Measurements from ENCODE around the gene FGF5. TPM values are rescaled to one million over a fixed set of nuclear protein-coding genes. Genes with fewer than 3 reads are reported as not detected.

The FGF5 gene
- total RNA-seq, 1 donor from 2014 or later = 3.8 TPM

DNA sequence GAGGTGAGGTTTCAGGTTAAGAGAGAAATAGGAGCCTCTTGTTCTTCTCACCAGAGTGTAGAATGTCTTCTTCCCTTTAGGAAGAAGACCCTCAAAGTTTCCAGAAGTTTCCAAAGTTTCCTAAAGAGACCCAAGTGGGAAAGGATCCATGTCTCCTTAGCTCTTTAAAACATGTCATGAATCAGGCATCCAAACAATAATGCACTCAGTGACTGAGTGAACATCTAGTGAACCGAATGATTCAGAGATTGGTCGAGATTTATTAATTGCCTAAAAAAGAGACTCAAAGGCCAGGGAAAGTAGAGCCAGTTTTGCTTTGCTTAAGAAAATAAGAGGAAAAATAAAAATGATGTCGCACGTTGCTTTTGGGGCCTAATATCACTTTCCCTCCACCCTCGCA, 29.4 kb downstream of the FGF5 start:
- TF ChIP-seq, protein P1, sequence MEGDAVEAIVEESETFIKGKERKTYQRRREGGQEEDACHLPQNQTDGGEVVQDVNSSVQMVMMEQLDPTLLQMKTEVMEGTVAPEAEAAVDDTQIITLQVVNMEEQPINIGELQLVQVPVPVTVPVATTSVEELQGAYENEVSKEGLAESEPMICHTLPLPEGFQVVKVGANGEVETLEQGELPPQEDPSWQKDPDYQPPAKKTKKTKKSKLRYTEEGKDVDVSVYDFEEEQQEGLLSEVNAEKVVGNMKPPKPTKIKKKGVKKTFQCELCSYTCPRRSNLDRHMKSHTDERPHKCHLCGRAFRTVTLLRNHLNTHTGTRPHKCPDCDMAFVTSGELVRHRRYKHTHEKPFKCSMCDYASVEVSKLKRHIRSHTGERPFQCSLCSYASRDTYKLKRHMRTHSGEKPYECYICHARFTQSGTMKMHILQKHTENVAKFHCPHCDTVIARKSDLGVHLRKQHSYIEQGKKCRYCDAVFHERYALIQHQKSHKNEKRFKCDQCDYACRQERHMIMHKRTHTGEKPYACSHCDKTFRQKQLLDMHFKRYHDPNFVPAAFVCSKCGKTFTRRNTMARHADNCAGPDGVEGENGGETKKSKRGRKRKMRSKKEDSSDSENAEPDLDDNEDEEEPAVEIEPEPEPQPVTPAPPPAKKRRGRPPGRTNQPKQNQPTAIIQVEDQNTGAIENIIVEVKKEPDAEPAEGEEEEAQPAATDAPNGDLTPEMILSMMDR (IDR thresholded peaks at IDR 0.05; ENCODE audit: insufficient read depth, low read length, poor library complexity, severe bottlenecking) = no peak
- H3K36me3 ChIP-seq (ENCODE audit: control insufficient read depth, insufficient read depth, low read length) = no peaks in the 10 kb centered on the region
- no peak for DNase-seq (ENCODE audit: low read depth)
- H3K27me3 ChIP-seq (ENCODE audit: control insufficient read depth, insufficient read depth, low read length) = no peaks in the 10 kb centered on the region
- H3K4me3 ChIP-seq (ENCODE audit: low read depth, low read length) = no peak overlapping the region

DNA sequence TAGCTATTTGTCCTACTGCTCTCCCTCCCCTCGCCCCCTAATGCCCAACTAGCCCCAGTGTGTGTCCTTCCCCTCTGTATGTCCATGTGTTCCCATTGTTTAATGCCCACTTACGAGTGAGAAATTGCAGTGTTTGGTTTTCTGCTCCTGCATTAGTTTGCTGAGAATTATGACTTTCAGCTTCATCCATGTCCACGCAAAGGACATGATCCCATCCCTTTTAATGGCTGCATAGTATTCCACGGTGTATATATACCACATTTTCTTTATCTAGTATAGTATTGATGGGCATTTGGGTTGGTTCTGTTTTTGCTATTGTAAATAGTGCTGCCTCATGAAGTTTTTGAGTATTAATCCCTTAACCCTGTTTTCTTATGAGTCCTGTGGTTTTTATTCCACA, 35.4 kb downstream of the FGF5 start:
- TF ChIP-seq, protein P1 (IDR thresholded peaks at IDR 0.05; ENCODE audit: insufficient read depth, low read length, poor library complexity, severe bottlenecking) = no peak
- H3K4me3 ChIP-seq (ENCODE audit: low read depth, low read length) = no peak overlapping the region
- no peaks in the 10 kb centered on the region for H3K27me3 ChIP-seq (ENCODE audit: control insufficient read depth, insufficient read depth, low read length)
- H3K36me3 ChIP-seq (ENCODE audit: control insufficient read depth, insufficient read depth, low read length) = no peaks in the 10 kb centered on the region
- no peak for DNase-seq (ENCODE audit: low read depth)

DNA sequence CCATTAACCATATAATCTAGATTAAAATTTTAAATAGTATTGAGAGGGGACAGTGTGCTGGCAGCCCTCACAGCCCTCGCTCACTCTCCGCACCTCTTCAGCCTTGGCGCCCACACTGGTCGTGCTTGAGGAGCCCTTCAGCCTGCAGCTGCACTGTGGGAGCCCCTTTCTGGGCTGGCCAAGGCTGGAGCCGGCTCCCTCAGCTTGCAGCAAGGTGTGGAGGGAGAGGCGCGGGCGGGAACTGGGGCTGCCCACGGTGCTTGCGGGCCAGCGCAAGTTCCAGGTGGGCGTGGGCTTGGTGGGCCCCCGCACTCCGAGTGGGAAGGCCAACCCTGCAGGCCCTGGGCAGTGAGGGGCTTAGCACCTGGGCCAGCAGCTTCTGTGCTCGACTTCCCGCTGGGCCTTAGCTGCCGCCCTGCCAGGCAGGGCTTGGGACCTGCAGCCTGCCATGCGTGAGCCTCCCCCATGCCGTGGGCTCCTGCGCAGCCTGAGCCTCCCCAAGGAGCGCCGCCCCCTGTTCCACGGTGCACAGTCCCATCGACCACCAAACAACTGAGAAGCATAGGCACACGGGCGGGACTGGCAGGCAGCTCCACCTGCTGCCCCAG, 36.3 kb downstream of the FGF5 start:
- TF ChIP-seq, protein P1 (IDR thresholded peaks at IDR 0.05; ENCODE audit: insufficient read depth, low read length, poor library complexity, severe bottlenecking) = no peak
- H3K4me3 ChIP-seq (ENCODE audit: low read depth, low read length) = no peak overlapping the region
- DNase-seq (ENCODE audit: low read depth) = no peak
- H3K27me3 ChIP-seq (ENCODE audit: control insufficient read depth, insufficient read depth, low read length) = no peaks in the 10 kb centered on the region
- H3K36me3 ChIP-seq (ENCODE audit: control insufficient read depth, insufficient read depth, low read length) = no peaks in the 10 kb centered on the region

DNA sequence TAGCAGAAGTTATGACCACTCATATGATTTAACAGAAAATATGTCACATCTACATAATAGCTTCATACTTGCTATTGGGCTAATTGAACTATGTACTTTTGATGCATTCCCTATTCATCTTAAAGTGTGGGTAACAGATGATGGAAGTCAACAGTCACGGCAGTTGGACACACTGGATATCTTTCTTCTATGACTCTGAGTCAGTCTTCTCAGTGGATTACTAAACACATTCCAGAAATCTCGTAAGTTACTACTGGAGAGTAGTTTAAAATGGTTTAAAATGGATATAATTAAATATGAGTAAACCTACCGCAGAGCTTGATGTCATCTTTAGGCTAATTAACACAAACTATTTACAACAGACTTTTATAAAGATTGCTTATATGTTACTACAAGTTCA, 39.0 kb downstream of the FGF5 start:
- Histone ChIP-seq H3K4me3 (ENCODE audit: low read depth, low read length) (no peak overlapping the region), H3K36me3 (ENCODE audit: control insufficient read depth, insufficient read depth, low read length) (no peaks in the 10 kb centered on the region), H3K27me3 (ENCODE audit: control insufficient read depth, insufficient read depth, low read length) (no peaks in the 10 kb centered on the region)
- TF ChIP-seq, protein P1 (IDR thresholded peaks at IDR 0.05; ENCODE audit: insufficient read depth, low read length, poor library complexity, severe bottlenecking) = no peak
- no peak for DNase-seq (ENCODE audit: low read depth)

DNA sequence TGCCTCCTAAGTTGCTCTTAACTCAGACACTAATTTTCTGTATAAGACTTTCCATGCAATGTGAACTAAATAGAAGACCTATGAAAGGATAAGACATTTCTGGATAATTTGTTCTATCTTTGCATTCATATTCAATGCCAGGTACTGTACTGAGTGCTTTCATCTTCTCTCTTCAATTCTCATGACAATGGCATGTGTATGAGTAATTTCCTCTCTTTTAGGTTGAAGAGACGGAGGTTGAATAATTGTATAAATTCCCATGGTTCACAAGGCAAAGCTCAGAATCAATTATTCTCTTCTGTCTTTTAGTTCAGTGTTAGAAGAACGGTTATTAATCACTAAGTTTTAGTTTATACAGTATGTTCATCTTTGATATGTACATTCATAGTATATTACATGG, 39.8 kb downstream of the FGF5 start:
- DNase-seq (ENCODE audit: low read depth) = no peak
- TF ChIP-seq, protein P1 (IDR thresholded peaks at IDR 0.05; ENCODE audit: insufficient read depth, low read length, poor library complexity, severe bottlenecking) = no peak
- H3K4me3 ChIP-seq (ENCODE audit: low read depth, low read length) = no peak overlapping the region
- no peaks in the 10 kb centered on the region for H3K36me3 ChIP-seq (ENCODE audit: control insufficient read depth, insufficient read depth, low read length)
- H3K27me3 ChIP-seq (ENCODE audit: control insufficient read depth, insufficient read depth, low read length) = no peaks in the 10 kb centered on the region

DNA sequence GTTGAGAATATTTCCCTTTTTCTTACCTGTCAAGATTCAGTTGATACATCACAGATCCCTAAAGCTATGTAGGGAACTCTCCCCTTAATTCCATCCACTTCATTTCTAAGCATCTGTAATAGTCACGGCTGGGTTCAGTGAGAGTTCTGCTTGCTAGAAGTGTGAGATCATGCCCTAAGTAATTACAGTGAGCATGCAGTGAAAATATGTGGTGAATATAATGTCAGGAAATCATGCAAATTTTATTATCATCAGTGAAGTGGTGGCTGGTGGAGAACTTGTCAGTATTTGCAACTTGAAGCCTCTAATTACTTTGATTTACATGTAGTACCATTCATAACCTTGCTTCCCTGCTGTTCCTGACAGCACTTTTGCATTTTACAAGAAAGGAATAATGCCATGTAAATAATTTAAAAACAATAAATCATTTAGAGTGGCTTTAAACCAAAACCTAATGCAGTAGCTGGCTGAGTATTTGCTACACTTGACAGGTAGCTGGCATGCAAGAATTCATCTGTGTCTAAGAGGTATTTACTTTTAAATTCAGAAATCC, 40.8 kb downstream of the FGF5 start:
- H3K4me3 ChIP-seq (ENCODE audit: low read depth, low read length) = no peak overlapping the region
- DNase-seq (ENCODE audit: low read depth) = no peak
- H3K36me3 ChIP-seq (ENCODE audit: control insufficient read depth, insufficient read depth, low read length) = no peaks in the 10 kb centered on the region
- no peaks in the 10 kb centered on the region for H3K27me3 ChIP-seq (ENCODE audit: control insufficient read depth, insufficient read depth, low read length)
- TF ChIP-seq, protein P1 (IDR thresholded peaks at IDR 0.05; ENCODE audit: insufficient read depth, low read length, poor library complexity, severe bottlenecking) = no peak
